ENCODE results near the gene PSMD3.
"Not testable (repeated sequence)": the region's sequence is repeated elsewhere in the genome, so short reads cannot be mapped to it uniquely, and the experiment has no call there.

PSMD3 gene

DNA sequence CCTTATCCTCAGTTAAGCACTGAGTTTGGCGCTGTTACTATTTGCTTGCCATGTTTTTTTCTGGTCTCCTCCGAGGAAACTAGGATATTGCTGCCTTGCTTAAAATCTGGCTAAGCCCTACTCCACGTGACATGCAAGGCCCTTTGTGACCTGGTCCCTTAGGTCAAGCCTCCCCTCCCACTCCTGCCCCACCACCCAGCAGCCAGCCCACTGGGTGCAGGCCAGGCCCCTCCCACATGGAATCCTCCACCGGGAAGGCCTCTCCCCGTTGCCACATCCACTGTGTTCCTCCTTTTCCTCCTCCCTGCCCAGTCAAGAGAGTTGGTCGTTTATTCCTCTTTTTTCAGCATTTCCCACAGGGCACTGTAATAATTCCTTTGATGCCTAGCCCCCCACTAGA is 16.2 kb downstream of the PSMD3 start:
- no peak overlapping the region for H3K4me3 ChIP-seq (ENCODE audit: low read depth, low read length)
- TF ChIP-seq, protein P1, sequence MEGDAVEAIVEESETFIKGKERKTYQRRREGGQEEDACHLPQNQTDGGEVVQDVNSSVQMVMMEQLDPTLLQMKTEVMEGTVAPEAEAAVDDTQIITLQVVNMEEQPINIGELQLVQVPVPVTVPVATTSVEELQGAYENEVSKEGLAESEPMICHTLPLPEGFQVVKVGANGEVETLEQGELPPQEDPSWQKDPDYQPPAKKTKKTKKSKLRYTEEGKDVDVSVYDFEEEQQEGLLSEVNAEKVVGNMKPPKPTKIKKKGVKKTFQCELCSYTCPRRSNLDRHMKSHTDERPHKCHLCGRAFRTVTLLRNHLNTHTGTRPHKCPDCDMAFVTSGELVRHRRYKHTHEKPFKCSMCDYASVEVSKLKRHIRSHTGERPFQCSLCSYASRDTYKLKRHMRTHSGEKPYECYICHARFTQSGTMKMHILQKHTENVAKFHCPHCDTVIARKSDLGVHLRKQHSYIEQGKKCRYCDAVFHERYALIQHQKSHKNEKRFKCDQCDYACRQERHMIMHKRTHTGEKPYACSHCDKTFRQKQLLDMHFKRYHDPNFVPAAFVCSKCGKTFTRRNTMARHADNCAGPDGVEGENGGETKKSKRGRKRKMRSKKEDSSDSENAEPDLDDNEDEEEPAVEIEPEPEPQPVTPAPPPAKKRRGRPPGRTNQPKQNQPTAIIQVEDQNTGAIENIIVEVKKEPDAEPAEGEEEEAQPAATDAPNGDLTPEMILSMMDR (IDR thresholded peaks at IDR 0.05; ENCODE audit: borderline replicate concordance, insufficient read depth, low read depth, low read length) = no peak

DNA sequence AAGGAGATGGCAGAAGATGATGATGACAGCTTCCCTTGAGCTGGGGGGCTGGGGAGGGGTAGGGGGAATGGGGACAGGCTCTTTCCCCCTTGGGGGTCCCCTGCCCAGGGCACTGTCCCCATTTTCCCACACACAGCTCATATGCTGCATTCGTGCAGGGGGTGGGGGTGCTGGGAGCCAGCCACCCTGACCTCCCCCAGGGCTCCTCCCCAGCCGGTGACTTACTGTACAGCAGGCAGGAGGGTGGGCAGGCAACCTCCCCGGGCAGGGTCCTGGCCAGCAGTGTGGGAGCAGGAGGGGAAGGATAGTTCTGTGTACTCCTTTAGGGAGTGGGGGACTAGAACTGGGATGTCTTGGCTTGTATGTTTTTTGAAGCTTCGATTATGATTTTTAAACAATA is 16.9 kb downstream of the PSMD3 start:
- TF ChIP-seq, protein P1 (IDR thresholded peaks at IDR 0.05; ENCODE audit: borderline replicate concordance, insufficient read depth, low read depth, low read length) = no peak
- no peak overlapping the region for H3K4me3 ChIP-seq (ENCODE audit: low read depth, low read length)

GRCh38 chr17:39999067-39999466 is 18.5 kb downstream of the PSMD3 start:
- no peak overlapping the region for H3K4me3 ChIP-seq (ENCODE audit: low read depth, low read length)
- TF ChIP-seq, protein P1 (IDR thresholded peaks at IDR 0.05; ENCODE audit: borderline replicate concordance, insufficient read depth, low read depth, low read length) = no peak

GRCh38 chr17:40000161-40000560 is 19.6 kb downstream of the PSMD3 start:
- no peak overlapping the region for H3K4me3 ChIP-seq (ENCODE audit: low read depth, low read length)
- TF ChIP-seq, protein P1 (IDR thresholded peaks at IDR 0.05; ENCODE audit: borderline replicate concordance, insufficient read depth, low read depth, low read length) = no peak

- H3K4me3 ChIP-seq (ENCODE audit: low read depth, low read length) = not testable (repeated sequence)
Observed at GRCh38 chr17:40001335-40001734, 20.7 kb downstream of the PSMD3 start.

DNA sequence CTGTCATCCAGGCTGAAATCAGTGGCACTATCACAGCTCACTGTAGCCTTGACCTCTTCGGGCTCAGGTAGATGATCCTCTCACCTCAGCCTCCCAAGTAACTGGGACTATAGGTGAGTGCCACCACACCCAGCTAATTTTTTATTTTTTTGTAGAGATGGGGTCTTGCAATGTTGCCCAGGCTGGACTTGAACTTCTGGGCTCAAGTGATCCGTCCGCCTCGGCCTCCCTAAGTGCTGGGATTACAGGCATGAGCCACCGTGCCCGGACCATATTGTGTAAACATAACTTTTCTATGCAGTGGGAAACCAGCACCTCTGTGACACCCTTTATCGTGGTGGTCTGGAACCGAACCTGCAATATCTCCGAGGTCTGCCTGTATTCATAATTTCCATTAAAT is 23.5 kb downstream of the PSMD3 start:
- no peak overlapping the region for H3K4me3 ChIP-seq (ENCODE audit: low read depth, low read length)
- TF ChIP-seq, protein P1 (IDR thresholded peaks at IDR 0.05; ENCODE audit: borderline replicate concordance, insufficient read depth, low read depth, low read length) = no peak

DNA sequence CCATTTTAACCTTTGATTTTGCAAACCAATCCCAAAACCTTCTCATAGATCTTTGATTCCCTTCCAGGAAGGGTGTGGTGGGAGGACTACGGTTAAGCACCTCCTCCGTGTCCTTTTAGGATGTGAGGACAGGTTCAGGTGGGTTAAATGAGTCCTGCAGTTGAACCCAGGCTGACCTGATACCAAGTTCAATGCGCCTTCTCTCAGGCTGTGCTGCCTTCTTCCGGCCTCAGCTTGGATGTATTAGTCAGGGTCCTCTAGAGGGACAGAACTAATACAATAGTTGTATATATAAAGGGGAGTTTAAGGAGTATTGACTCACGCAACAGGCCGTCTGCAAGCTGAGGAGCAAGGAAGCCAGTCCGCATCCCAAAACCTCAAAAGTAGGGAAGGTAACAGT is 24.1 kb downstream of the PSMD3 start:
- H3K4me3 ChIP-seq (ENCODE audit: low read depth, low read length) = no peak overlapping the region
- TF ChIP-seq, protein P1 (IDR thresholded peaks at IDR 0.05; ENCODE audit: borderline replicate concordance, insufficient read depth, low read depth, low read length) = no peak

GRCh38 chr17:40005520-40005919 is 24.9 kb downstream of the PSMD3 start:
- no peak overlapping the region for H3K4me3 ChIP-seq (ENCODE audit: low read depth, low read length)
- TF ChIP-seq, protein P1 (IDR thresholded peaks at IDR 0.05; ENCODE audit: borderline replicate concordance, insufficient read depth, low read depth, low read length) = no peak

DNA sequence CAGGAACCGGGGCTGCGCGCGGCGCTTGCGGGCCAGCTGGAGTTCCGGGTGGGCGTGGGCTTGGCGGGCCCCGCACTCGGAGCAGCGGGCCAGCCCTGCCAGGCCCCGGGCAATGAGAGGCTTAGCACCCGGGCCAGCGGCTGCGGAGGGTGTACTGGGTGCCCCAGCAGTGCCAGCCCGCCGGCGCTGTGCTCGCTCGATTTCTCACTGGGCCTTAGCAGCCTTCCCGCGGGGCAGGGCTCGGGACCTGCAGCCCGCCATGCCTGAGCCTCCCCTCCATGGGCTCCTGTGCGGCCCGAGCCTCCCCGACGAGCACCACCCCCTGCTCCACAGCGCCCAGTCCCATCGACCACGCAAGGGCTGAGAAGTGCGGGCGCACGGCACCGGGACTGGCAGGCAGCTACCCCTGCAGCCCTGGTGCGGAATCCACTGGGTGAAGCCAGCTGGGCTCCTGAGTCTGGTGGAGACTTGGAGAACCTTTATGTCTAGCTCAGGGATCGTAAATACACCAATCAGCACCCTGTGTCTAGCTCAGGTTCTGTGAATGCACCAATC is 30.4 kb downstream of the PSMD3 start:
- not testable (repeated sequence) for H3K4me3 ChIP-seq (ENCODE audit: low read depth, low read length)

GRCh38 chr17:40012017-40012647 is 31.5 kb downstream of the PSMD3 start:
- H3K4me3 ChIP-seq (ENCODE audit: low read depth, low read length) = not testable (repeated sequence)

Measured in GM12875 (cell line).